ENCODE results near the gene AGTPBP1.

DNA sequence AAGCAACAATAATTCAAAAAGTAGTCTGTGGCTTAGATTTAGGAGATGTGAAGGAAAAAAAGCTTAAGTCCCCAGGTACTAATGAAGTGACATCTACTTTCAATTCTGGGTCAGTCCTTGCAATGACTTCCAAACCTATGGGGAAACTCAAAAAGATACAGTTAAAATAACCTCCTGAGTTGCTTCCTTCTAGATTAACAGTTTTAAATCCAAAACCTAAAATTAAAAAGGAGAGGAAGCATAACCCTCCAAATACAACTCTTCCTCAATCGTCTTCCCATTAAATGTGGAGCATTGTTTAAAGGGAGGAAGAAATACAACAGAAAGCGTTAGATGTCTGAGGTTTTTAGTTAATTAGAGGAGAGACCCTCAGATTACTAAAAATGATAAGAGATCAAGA is 75.7 kb downstream of the AGTPBP1 start:
- TF ChIP-seq, protein P1, sequence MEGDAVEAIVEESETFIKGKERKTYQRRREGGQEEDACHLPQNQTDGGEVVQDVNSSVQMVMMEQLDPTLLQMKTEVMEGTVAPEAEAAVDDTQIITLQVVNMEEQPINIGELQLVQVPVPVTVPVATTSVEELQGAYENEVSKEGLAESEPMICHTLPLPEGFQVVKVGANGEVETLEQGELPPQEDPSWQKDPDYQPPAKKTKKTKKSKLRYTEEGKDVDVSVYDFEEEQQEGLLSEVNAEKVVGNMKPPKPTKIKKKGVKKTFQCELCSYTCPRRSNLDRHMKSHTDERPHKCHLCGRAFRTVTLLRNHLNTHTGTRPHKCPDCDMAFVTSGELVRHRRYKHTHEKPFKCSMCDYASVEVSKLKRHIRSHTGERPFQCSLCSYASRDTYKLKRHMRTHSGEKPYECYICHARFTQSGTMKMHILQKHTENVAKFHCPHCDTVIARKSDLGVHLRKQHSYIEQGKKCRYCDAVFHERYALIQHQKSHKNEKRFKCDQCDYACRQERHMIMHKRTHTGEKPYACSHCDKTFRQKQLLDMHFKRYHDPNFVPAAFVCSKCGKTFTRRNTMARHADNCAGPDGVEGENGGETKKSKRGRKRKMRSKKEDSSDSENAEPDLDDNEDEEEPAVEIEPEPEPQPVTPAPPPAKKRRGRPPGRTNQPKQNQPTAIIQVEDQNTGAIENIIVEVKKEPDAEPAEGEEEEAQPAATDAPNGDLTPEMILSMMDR (IDR thresholded peaks at IDR 0.05): no peak
- no peak for TF ChIP-seq EZH2 (IDR thresholded peaks at IDR 0.05)

All from neural progenitor cell (in vitro differentiated cells).